ENCODE data around the gene EXOC3L4.

Gene EXOC3L4

DNA sequence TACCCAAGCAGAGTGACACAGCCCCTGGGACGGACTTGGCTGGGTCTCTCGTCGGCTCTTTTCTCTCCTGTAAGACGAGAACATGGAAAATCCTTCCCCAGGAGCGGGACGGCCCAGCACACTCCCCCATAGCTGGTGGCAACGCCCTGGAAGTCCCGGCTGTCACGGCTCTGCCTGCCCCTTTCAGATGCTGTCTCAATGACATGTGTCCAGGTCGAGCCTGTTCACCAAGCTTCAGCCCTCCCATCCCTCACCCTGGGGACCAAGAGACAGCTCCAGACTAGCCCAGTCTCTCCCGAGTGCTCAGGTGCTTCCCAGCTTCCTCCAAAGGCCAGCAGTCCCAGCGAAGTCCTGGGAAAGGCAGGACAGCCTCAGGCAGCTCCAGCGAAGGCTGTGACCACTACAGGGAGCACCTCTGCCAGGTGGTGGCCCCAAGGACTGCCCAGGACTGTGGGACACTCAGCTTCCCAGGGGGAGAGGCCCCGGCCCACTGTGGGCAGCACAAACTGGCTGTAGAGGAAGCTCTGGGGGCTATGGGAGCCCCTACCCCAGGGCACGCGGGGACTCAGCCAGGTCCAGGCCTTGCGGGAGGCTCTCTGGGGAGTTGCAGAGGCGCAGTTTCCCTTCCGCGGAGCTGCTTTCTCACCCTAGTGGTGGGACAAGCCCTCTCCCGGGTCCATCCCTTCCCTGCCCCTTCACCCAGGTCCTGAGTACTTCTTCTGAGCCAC, 62.3 kb downstream of the EXOC3L4 start:
- DNase-seq: no peak

DNA sequence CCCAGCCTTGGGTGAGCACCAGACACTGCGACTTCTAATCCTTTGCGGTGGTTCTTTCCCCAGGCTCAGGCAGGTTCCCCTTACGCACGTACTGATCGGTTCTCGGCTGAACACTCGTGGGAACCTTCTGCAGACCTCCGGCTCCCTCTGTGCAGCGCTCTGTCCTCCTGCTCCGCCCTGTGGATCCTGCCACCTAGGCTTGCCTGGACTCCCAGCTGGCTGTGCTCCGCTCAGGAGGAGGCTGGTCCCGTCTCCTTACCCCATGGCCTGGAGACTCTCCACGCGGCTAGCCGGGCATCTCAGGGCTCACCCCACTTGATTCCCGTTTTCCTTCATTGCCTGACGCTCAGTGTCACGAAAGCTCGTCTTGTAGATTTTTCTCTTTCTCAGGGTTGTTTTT, 63.4 kb downstream of the EXOC3L4 start:
- no peak for DNase-seq

DNA sequence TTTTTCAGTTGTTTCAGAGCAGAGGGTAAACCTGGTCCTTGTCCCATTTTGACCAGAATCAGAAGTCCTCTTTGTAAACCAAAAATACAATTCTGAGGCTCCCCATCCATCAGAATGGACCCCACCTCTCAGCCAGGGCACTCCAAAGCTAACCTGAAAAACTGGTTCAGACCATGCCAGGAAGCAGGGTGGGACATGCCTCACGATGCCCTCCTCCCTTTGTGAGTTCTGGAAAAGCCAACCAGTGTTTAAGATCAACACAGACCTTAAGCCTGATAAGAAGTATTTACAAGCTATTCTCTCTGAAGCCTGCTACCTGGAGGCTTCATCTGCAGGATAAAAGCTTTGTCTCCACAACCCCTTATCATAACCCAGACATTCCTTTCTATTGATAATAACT, 64.2 kb downstream of the EXOC3L4 start:
- DNase-seq: no peak

All from NCI-H510A (cell line).